LNCAP (cell line): Measurements from ENCODE around the gene BLCAP.

Experiments
- CTCF ChIP-seq: fragments of 450-650 bp; IDR thresholded peaks from 2 replicates; pipeline ENCODE4 v1.5.1; 2017; ENCODE audit warnings: mild to moderate bottlenecking

The BLCAP gene

GRCh38 chr20:37524859-37525708 lies 2.6 kb downstream of the BLCAP start:
- no peak for TF ChIP-seq CTCF

- no peak for TF ChIP-seq CTCF
These were observed 3.6 kb downstream of the BLCAP start for GRCh38 chr20:37523911-37524700.

DNA sequence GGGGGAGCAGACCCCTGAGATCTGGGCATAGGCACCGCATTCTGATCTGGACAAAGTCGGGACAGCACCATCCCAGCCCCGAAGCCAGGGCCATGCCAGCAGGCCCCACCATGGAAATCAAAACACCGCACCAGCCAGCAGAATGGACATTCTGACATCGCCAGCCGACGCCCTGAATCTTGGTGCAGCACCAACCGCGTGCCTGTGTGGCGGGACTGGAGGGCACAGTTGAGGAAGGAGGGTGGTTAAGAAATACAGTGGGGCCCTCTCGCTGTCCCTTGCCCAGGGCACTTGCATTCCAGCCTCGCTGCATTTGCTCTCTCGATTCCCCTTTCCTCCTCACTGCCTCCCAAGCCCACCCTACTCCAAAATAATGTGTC lies 4.7 kb downstream of the BLCAP start:
- TF ChIP-seq CTCF, result no peak

DNA sequence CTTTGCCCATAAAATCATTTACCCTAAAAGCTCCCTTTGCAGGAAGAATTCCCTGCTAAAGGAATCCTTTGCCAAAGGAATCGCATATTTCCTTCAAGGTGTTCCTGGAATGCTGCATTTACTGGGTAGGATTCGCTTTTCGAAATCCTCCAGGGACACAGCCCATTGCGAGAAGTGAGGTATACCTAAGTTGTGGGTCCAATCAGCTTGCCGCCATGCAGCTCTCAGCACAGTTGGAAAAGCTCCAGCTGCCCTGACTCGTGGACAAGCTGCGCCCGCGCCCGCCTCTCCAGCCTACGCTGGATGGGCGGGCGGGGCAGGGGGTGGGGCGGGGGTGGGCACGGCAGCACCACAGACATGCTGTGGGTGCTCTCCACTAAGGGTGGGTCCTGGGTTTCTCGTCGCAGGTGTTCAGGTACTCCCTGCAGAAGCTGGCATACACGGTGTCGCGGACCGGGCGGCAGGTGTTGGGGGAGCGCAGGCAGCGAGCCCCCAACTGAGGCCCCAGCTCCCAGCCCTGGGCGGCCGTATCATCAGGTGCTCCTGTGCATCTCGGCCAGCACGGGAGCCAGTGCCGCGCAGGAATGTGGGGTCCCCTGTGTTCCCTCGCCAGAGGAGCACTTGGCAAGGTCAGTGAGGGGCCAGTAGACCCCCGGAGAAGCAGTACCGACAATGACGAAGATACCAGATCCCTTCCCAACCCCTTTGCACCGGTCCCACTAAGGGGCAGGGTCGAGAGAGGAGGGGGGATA lies 5.2 kb downstream of the BLCAP start:
- no peak for TF ChIP-seq CTCF

DNA sequence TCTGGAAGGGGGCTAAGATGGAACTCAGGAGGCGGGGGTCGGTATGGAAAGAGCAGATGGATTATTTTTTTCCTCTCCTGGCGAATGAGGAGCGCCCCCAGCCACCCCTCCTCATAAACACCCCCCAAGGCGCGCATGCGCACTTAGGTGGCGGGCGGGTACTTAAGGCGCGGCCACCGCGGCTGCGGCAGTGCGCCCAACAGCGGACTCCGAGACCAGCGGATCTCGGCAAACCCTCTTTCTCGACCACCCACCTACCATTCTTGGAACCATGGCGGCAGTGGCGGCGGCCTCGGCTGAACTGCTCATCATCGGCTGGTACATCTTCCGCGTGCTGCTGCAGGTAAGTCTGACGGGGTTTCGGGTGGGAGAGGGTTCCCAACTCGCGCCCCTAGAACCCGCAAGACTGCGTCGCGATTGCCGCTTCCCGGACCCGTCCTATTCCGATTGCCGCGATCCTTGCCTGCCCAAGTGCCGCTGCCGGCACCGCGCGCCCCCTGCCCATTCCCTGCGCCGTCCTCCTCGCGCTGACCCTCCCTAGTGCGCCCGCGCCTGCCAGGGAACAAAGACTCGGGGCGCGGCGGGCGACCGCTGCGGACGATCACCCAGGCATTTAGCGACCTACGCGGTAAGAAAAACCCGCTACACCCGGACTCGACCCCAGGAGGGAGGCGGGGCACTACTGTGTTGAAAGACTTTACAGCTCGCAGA lies 6.5 kb downstream of the BLCAP start, which contains the start of gene NNAT:
NNAT (plus strand) TSS at position 190 of the 711 bp plus-strand sequence; CDS start at position 272, 82 bp downstream.
- TF ChIP-seq CTCF, result no peak

DNA sequence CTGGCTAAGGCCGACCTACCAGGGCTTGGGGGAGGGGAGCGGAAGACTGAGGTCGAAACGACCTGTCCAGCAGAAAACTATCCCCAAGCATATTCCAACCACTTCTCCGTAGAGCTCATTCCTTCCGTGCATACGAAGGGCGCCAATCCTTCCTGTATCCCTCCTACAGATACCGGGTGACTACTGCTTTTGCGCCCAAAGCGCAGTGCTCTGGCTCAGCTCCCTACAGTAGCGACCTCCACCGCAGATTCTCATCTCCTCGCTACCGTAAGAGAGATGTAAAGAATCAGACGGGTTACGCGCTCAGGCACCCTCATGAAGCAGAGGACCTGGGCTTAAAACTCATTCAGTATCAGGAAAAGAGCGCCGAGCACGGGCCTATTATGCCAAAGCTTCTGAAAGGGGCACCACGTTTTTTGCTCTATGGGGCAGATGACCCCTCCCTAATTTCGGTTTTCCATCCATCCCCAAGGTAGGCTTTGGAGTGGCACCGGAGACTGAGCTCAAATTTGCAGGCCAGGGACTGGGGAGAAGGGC lies 7.2 kb downstream of the BLCAP start:
- TF ChIP-seq CTCF, result no peak
